22Rv1 (cell line): Measurements from ENCODE around the gene SMPX.

Source experiments
- ZFX ChIP-seq: fragments of 450-650 bp; IDR thresholded peaks from 2 replicates; pipeline ENCODE4 v1.6.1; 2017; ENCODE audit warnings: antibody characterized with exemption, borderline replicate concordance
- TF ChIP-seq, protein P1 (sequence below): fragments of 450-650 bp; IDR thresholded peaks from 2 replicates; pipeline ENCODE4 v1.5.1; 2017; ENCODE audit warnings: mild to moderate bottlenecking

GRCh38 chrX:21698272-21698671, 59.6 kb downstream of the SMPX start:
- TF ChIP-seq, protein P1, sequence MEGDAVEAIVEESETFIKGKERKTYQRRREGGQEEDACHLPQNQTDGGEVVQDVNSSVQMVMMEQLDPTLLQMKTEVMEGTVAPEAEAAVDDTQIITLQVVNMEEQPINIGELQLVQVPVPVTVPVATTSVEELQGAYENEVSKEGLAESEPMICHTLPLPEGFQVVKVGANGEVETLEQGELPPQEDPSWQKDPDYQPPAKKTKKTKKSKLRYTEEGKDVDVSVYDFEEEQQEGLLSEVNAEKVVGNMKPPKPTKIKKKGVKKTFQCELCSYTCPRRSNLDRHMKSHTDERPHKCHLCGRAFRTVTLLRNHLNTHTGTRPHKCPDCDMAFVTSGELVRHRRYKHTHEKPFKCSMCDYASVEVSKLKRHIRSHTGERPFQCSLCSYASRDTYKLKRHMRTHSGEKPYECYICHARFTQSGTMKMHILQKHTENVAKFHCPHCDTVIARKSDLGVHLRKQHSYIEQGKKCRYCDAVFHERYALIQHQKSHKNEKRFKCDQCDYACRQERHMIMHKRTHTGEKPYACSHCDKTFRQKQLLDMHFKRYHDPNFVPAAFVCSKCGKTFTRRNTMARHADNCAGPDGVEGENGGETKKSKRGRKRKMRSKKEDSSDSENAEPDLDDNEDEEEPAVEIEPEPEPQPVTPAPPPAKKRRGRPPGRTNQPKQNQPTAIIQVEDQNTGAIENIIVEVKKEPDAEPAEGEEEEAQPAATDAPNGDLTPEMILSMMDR, result no peak
- TF ChIP-seq ZFX, result no peak
